ENCODE measurements around the gene RASL11B. TPM values are rescaled to one million over a fixed set of nuclear protein-coding genes. Genes with fewer than 3 reads are reported as not detected.

Gene RASL11B
- total and polyA plus RNA-seq, 2 donors (not counting 3 experiments of a cell fraction or from before 2014, with no cell fraction given): 0.83 TPM; not detected in 1

DNA sequence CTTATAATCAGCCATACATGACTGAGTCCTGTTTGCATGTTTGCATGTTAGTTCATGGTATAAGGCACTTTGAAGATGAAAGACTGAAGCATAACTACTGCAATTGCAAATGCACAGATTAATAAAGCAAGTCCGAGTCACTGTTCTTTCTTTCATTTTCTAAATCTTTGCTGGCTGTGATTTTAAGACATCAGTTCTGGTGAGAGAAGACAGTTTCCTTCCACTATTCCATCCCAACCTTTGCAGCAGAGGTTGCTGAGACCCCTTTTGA, 28.3 kb downstream of the RASL11B start:
- BruUV-seq (replicated peaks): no TSS peak
- CTCF ChIA-PET: interaction anchor here (1.2 kb wide), 1 partner anchor 9 kb away, joined by 3 read pairs; no protein-coding TSS in a partner anchor

More for the DNA sequence above, 28.3 kb downstream of the RASL11B start:
- Histone ChIP-seq H3K4me3 (replicated peaks in 1 of 3; ENCODE audit: insufficient read depth in 1 of 3, low read depth in 1 of 3, low read length in 3 of 3) (no peak overlapping the region), H3K79me2 (ENCODE audit: control insufficient read depth, insufficient read depth, low read length) (no peaks in the 10 kb centered on the region), H3K27me3 (ENCODE audit: control insufficient read depth in 2 of 2, insufficient read depth in 2 of 2, low read length in 2 of 2) (no peaks in the 10 kb centered on the region), H3K27ac (ENCODE audit: insufficient read depth, low read depth, low read length) (no peak overlapping the region), H3K9me1 (replicated peaks; ENCODE audit: control insufficient read depth, extremely low read depth, insufficient read depth, low read length) (no peaks in the 10 kb centered on the region), H3K9ac (replicated peaks; ENCODE audit: extremely low read depth, insufficient read depth, low read length) (no peak overlapping the region), H3K9me3 (replicated peaks; ENCODE audit: control insufficient read depth, insufficient read depth, low read length) (no peaks in the 10 kb centered on the region), H3K36me3 (ENCODE audit: control insufficient read depth in 2 of 2, extremely low read depth in 1 of 2, insufficient read depth in 2 of 2, low read length in 2 of 2) (no peaks in the 10 kb centered on the region), H3K4me1 (ENCODE audit: control insufficient read depth, extremely low read depth, insufficient read depth, low read length) (no peaks in the 10 kb centered on the region), H3K4me2 (ENCODE audit: insufficient read depth, low read length) (no peak overlapping the region), H4K20me1 (replicated peaks; ENCODE audit: control insufficient read depth, extremely low read depth, insufficient read depth, low read length) (no peaks in the 10 kb centered on the region), H2AFZ (ENCODE audit: low read depth, low read length) (no peak overlapping the region)
- dilution Hi-C loops (cut with MboI; ENCODE audit: extremely low pct_ligation_motif_present, low sequenced_read_pairs): no loop called here
- POLR2A ChIA-PET: no interaction called here
- no peak for TF ChIP-seq GATA2 (IDR thresholded peaks at IDR 0.05; ENCODE audit: insufficient read depth, insufficient read length, low read depth, low read length)
- no peak for TF ChIP-seq MYC (IDR thresholded peaks at IDR 0.05; ENCODE audit: low read depth, low read length)
- TF ChIP-seq, protein P1, sequence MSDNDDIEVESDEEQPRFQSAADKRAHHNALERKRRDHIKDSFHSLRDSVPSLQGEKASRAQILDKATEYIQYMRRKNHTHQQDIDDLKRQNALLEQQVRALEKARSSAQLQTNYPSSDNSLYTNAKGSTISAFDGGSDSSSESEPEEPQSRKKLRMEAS (IDR thresholded peaks at IDR 0.05; ENCODE audit: insufficient read depth, insufficient read length): no peak
- TF ChIP-seq POLR2A (IDR thresholded peaks at IDR 0.05; ENCODE audit: low read depth, low read length): no peak
- TF ChIP-seq POLR2AphosphoS5 (IDR thresholded peaks at IDR 0.05; ENCODE audit: insufficient read depth, low read depth, low read length): no peak
- TF ChIP-seq EZH2 (IDR thresholded peaks at IDR 0.05; ENCODE audit: borderline replicate concordance, low read depth, low read length, severe bottlenecking): no peak
- TF ChIP-seq, protein P2, sequence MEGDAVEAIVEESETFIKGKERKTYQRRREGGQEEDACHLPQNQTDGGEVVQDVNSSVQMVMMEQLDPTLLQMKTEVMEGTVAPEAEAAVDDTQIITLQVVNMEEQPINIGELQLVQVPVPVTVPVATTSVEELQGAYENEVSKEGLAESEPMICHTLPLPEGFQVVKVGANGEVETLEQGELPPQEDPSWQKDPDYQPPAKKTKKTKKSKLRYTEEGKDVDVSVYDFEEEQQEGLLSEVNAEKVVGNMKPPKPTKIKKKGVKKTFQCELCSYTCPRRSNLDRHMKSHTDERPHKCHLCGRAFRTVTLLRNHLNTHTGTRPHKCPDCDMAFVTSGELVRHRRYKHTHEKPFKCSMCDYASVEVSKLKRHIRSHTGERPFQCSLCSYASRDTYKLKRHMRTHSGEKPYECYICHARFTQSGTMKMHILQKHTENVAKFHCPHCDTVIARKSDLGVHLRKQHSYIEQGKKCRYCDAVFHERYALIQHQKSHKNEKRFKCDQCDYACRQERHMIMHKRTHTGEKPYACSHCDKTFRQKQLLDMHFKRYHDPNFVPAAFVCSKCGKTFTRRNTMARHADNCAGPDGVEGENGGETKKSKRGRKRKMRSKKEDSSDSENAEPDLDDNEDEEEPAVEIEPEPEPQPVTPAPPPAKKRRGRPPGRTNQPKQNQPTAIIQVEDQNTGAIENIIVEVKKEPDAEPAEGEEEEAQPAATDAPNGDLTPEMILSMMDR (IDR thresholded peaks at IDR 0.05; ENCODE audit: extremely low read depth in 1 of 2, insufficient read depth in 1 of 2, low read depth in 1 of 2, low read length in 2 of 2): no peak
- TF ChIP-seq JUN (IDR thresholded peaks at IDR 0.05; ENCODE audit: borderline replicate concordance, insufficient read depth, insufficient read length, low read depth): no peak
- TF ChIP-seq FOS (IDR thresholded peaks at IDR 0.05; ENCODE audit: borderline replicate concordance, insufficient read depth, low read length): no peak
- no peak for DNase-seq (ENCODE audit: low read depth, low spot score)
- intact Hi-C loops (cut with micrococcal nuclease): no loop called here
- FAIRE-seq: no peak
